Activated B cell treated with CpG ODN at 0.5 μM for 24 hours (primary cell): ENCODE results near the gene IGF2BP1. TPM values are rescaled to one million over a fixed set of nuclear protein-coding genes. Genes with fewer than 3 reads are reported as not detected.

Experiments
- ATAC-seq: fragments of 200-7000 bp; cut with Tn5 transposase; one replicate; pipeline ENCODE4 v1.10.0; 2021; ENCODE audit warnings: low read depth, mild to moderate bottlenecking, moderate library complexity
- CTCF ChIA-PET: fragments of 350-600 bp; sonication (Branson Sonifier 250); formaldehyde crosslinking; loops from one replicate; lab custom pipeline; 2021; ENCODE audit warnings: antibody characterized with exemption; lab: Charles Lee
- POLR2A ChIA-PET: fragments of 350-600 bp; sonication (Branson Sonifier 250); formaldehyde crosslinking; loops from one replicate; lab custom pipeline; 2021; ENCODE audit warnings: antibody characterized with exemption; lab: Charles Lee
- DNase-seq: peaks from one replicate; pipeline ENCODE4 v3.0.0; 2022
- H3K27ac Mint-ChIP-seq: one replicate; pipeline ENCODE4 v1.8.0; 2020; ENCODE audit warnings: mixed read lengths
- H3K27me3 Mint-ChIP-seq: one replicate; pipeline ENCODE4 v1.8.0; 2021; ENCODE audit warnings: mixed read lengths
- H3K36me3 Mint-ChIP-seq: one replicate; pipeline ENCODE4 v1.8.0; 2021; ENCODE audit warnings: low read depth, mixed read lengths
- H3K4me1 Mint-ChIP-seq: one replicate; pipeline ENCODE4 v1.8.0; 2021; ENCODE audit warnings: mixed read lengths
- H3K4me3 Mint-ChIP-seq: one replicate; pipeline ENCODE4 v1.8.0; 2020; ENCODE audit warnings: mild to moderate bottlenecking, mixed read lengths
- H3K9me3 Mint-ChIP-seq: one replicate; pipeline ENCODE4 v1.8.0; 2020; ENCODE audit warnings: mixed read lengths
- intact Hi-C: fragments of 100-400 bp; cut with micrococcal nuclease; formaldehyde crosslinking; loops from one replicate; pipeline ENCODE4 v1.15.1; 2024
- total RNA-seq: library from RNA; stranded (reverse); gene quantifications from 2 replicates; pipeline ENCODE4 v1.2.3, GENCODE V29; 2022
- TF ChIP-seq, protein P1 (sequence below): fragments of 200-600 bp; IDR thresholded peaks from one replicate; pipeline ENCODE4 v1.8.0; 2022; ENCODE audit warnings: antibody characterized with exemption, mild to moderate bottlenecking

IGF2BP1 gene
- total RNA-seq, 1 donor from 2014 or later = 0.40 TPM

DNA sequence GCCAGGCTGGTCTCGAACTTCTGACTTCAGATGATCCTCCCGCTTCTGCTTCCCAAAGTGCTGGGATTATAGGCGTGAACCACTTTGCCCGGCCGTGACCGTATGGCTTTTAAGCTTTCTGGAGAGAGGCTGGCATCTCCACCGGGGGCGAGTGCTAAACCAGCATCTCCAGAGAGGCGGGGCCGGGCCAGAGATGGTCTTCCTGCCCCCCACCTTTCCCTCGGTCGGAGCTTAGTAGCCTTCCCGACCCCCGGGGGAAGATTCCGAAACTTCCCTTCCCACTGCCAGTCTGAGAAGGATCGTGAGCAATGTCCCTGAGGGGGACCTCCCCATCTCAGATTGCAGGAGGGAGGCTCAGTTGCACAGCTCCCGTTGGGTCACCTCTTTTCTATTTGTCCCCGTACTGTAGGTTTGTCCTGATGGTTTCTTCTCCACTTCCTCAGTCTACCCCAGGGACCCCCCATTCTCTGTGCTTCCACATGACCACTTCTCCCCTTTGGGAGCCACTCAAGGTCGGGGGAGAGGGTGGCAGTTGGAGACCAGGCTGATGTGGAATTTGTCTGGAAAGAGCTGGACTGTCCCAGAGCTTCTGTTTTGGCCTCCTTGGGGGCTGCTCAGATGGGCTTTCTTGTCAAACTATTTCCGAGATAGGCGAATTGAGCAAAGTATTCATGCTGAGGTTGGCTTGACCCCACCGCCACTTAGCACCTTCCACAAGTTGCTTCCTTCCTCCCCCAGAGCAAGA lies 18.2 kb downstream of the IGF2BP1 start:
- Mint-ChIP-seq H3K9me3 (no peaks in the 10 kb centered on the region), H3K36me3 (no peaks in the 10 kb centered on the region), H3K27me3 (peaks cover 45% of the 10 kb centered on the region), H3K27ac (no peak overlapping the region), H3K4me3 (no peak overlapping the region), H3K4me1 (no peaks in the 10 kb centered on the region)
- TF ChIP-seq, protein P1, sequence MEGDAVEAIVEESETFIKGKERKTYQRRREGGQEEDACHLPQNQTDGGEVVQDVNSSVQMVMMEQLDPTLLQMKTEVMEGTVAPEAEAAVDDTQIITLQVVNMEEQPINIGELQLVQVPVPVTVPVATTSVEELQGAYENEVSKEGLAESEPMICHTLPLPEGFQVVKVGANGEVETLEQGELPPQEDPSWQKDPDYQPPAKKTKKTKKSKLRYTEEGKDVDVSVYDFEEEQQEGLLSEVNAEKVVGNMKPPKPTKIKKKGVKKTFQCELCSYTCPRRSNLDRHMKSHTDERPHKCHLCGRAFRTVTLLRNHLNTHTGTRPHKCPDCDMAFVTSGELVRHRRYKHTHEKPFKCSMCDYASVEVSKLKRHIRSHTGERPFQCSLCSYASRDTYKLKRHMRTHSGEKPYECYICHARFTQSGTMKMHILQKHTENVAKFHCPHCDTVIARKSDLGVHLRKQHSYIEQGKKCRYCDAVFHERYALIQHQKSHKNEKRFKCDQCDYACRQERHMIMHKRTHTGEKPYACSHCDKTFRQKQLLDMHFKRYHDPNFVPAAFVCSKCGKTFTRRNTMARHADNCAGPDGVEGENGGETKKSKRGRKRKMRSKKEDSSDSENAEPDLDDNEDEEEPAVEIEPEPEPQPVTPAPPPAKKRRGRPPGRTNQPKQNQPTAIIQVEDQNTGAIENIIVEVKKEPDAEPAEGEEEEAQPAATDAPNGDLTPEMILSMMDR = no peak
- DNase-seq (no peak), ATAC-seq (no peak)
- CTCF ChIA-PET = no interaction called here
- intact Hi-C loops = no loop called here
- POLR2A ChIA-PET = no interaction called here

DNA sequence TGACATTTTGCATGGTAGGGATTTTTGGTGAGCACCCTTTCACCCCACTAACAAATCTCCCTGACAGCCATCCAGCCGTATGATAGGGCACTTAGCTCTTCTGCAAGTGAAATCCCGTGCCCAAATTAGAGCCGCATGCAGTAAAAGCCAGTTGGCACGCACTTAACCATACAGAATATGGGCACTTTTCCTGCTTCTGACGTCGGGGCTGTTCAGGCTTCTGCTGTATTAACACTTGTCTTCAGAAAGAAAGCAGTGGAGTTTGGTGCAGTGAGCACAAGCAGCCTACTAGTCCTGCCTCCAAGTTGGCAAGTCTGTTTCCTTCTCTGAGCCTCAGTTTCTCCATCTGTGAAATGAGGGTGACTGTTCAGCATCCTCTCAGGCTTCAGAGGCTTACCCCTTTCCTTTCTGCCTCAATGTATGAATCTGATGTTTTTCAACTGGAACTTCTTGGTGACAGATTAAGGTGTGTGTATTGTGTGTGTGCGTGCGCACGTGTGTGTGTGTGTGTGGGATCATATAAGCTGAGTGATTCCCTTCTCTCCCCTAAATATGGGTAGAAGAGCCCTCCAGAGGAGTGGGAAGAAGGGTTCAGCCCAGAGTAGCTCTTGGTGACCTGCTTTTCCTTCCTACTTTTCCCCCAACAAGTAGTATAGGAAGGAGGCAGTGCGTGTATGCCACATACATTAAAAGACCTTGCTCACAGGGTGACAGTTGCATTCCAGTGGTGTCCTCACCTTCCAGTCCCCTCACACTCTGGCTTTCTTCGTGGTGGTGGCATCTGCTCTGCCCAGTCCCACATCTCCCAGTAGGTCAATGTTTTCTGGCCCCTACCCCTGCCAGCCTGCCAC lies 19.0 kb downstream of the IGF2BP1 start:
- intact Hi-C loops = no loop called here
- ChIA-PET CTCF (no interaction called here), POLR2A (no interaction called here)
- Mint-ChIP-seq H3K9me3 (no peaks in the 10 kb centered on the region), H3K27ac (no peak overlapping the region), H3K4me3 (no peak overlapping the region), H3K4me1 (no peaks in the 10 kb centered on the region), H3K27me3 (peaks cover 43% of the 10 kb centered on the region), H3K36me3 (no peaks in the 10 kb centered on the region)
- no peak for ATAC-seq
- DNase-seq = no peak
- TF ChIP-seq, protein P1 = no peak

DNA sequence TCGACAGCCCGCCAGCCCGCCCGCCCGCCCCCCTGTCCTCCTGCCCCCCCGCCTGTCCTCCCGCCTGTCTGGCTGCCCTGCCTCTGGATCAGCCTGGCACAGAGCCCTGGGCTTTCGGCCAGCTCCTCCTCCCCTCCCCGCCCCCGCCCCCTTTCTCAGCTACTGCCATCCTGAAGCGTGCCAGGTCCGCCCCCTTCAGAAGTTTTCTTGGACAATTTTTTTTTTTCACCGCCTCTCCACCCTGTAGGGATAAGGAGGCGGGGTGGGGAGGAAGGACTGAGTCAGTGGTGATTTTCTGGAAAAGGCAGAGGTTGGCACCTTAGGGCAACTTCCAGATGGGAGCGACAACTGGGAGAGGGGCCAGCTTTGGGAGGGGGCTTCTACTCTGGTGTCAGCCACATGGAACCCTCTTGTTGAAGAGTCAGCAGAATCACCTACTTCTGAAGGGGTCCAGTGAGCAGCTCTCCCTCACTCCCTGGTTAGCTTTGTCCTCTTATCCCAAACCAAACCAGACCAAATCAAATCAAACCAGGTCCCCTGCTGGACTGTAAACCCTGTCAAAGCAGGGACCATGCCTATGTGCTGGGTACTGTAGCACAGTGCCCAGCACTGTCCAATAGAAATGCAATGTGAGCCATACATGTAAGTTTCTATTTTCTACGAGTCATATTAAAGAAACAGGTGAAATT lies 19.7 kb downstream of the IGF2BP1 start:
- H3K27me3 Mint-ChIP-seq = peaks cover 39% of the 10 kb centered on the region
- H3K4me3 Mint-ChIP-seq = no peak overlapping the region
- DNase-seq (no peak), ATAC-seq (no peak)
- intact Hi-C loops = no loop called here
- H3K9me3 Mint-ChIP-seq = no peaks in the 10 kb centered on the region
- H3K27ac Mint-ChIP-seq = no peak overlapping the region
- POLR2A ChIA-PET = no interaction called here
- H3K36me3 Mint-ChIP-seq = no peaks in the 10 kb centered on the region
- H3K4me1 Mint-ChIP-seq = no peaks in the 10 kb centered on the region
- TF ChIP-seq, protein P1 = no peak
- CTCF ChIA-PET = no interaction called here

DNA sequence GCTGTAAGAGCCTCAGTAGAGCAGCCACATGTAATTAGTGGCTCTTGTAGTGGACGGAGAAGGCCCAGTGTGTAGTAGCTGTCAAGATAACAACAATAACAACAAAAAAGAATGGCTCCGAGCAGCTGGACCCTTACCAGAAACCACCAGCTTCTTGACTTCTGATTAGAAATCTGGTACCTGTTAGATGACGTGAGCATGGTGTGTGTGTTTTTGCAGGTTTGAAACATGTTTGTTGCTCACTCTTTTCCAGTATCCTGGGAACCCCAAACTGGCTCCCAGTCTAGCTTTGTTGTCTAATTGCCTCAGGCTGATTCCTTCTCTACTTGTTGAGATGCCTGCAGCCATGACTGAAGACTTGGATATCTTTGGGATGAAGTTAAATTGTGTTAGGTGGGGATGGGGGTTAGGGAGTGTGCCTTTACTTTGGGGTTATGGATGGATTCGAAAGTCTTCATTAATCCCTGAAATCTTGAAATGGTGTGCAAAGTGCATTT lies 21.0 kb downstream of the IGF2BP1 start:
- Mint-ChIP-seq H3K9me3 (no peaks in the 10 kb centered on the region), H3K36me3 (no peaks in the 10 kb centered on the region), H3K27ac (no peak overlapping the region), H3K4me1 (no peaks in the 10 kb centered on the region), H3K4me3 (no peak overlapping the region), H3K27me3 (peaks cover 33% of the 10 kb centered on the region)
- TF ChIP-seq, protein P1 = no peak
- POLR2A ChIA-PET = no interaction called here
- CTCF ChIA-PET = no interaction called here
- intact Hi-C loops = no loop called here
- DNase-seq = no peak
- ATAC-seq = no peak
